KMS-11 (cell line): ENCODE measurements around the gene CREB3L2.

Experiments
- H2AFZ ChIP-seq: fragments of 200-600 bp; sonication (generic); 2 replicates; pipeline ENCODE4 v1.6.1; 2016; ENCODE audit warnings: antibody characterized with exemption, mixed run types, low read depth
- H3K27ac ChIP-seq: fragments of 200-600 bp; sonication (generic); 2 replicates; pipeline ENCODE4 v1.6.1; 2016; ENCODE audit warnings: mild to moderate bottlenecking, mixed run types
- H3K27me3 ChIP-seq: fragments of 200-600 bp; sonication (generic); 2 replicates; pipeline ENCODE4 v1.6.1; 2017; ENCODE audit warnings: mild to moderate bottlenecking, low read depth, mixed run types, moderate library complexity; ENCODE audit not compliant: insufficient read depth
- H3K36me3 ChIP-seq: fragments of 200-600 bp; sonication (generic); 2 replicates; pipeline ENCODE4 v1.6.1; 2017; ENCODE audit warnings: mild to moderate bottlenecking, mixed run types; ENCODE audit not compliant: insufficient read depth
- H3K4me1 ChIP-seq: fragments of 200-600 bp; sonication (generic); 2 replicates; pipeline ENCODE4 v1.6.1; 2016; ENCODE audit warnings: mild to moderate bottlenecking, low read depth, mixed run types; ENCODE audit not compliant: poor library complexity, severe bottlenecking
- H3K4me2 ChIP-seq: fragments of 200-600 bp; sonication (generic); 2 replicates; pipeline ENCODE4 v1.7.0; 2016; ENCODE audit warnings: mild to moderate bottlenecking, mixed run types
- H3K4me3 ChIP-seq: fragments of 200-600 bp; sonication (generic); IDR thresholded peaks from 2 replicates; pipeline ENCODE4 v1.6.1; 2017; ENCODE audit warnings: low read depth, low read length, mixed read lengths; ENCODE audit not compliant: insufficient read depth
- H3K79me2 ChIP-seq: fragments of 200-600 bp; sonication (generic); 2 replicates; pipeline ENCODE4 v1.6.1; 2016; ENCODE audit warnings: low read depth, mixed run types; ENCODE audit not compliant: insufficient read depth
- H3K9ac ChIP-seq: fragments of 200-600 bp; sonication (generic); 2 replicates; pipeline ENCODE4 v1.6.1; 2016; ENCODE audit warnings: mild to moderate bottlenecking, mixed run types
- H4K20me1 ChIP-seq: fragments of 200-600 bp; sonication (generic); 2 replicates; pipeline ENCODE4 v1.6.1; 2016; ENCODE audit warnings: mild to moderate bottlenecking, mixed run types; ENCODE audit not compliant: insufficient read depth
- CTCF ChIP-seq: fragments of 200-600 bp; sonication (generic); conservative IDR thresholded peaks from 2 replicates; pipeline ENCODE4 v1.6.1; 2017; ENCODE audit warnings: low read depth, mild to moderate bottlenecking, antibody characterized with exemption, low read length, moderate library complexity, mixed read lengths

The CREB3L2 gene

DNA sequence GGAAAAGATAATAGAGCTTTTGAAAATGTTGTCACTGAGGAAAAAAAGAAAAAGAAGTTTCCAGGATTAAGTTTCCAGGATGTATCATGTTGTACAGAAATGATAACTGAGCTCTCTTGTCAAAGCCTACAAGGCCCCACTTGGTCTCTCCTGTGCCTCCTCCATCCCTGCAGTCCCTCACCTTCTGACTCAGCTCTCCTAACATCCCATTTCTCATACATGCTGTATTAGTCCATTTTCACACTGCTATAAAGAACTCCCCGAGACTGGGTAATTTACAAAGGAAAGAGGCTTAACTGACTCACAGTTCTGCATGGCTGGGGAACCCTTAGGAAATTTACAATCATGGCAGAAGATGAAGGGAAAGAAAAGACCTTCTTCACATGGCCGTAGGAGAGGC lies 151.3 kb downstream of the CREB3L2 start:
- H3K27ac ChIP-seq: no peak overlapping the region

GRCh38 chr7:137848095-137848494 lies 153.8 kb downstream of the CREB3L2 start:
- no peaks in the 10 kb centered on the region for H3K36me3 ChIP-seq
- H2AFZ ChIP-seq: no peak overlapping the region; the same call in 1 of the 2 replicates
- H3K27ac ChIP-seq: no peak overlapping the region
- H4K20me1 ChIP-seq: no peaks in the 10 kb centered on the region
- no peak overlapping the region for H3K9ac ChIP-seq
- H3K4me2 ChIP-seq: peak overlapping the region; percentile 32
- H3K4me3 ChIP-seq: no peak overlapping the region
- peaks cover 7% of the 10 kb centered on the region; the same call in 1 of the 2 replicates for H3K27me3 ChIP-seq
- TF ChIP-seq CTCF: no peak
- peaks cover 14% of the 10 kb centered on the region for H3K4me1 ChIP-seq
- H3K79me2 ChIP-seq: no peaks in the 10 kb centered on the region

More for the DNA sequence above, 151.3 kb downstream of the CREB3L2 start:
- no peak overlapping the region for H3K9ac ChIP-seq
- H3K36me3 ChIP-seq: no peaks in the 10 kb centered on the region
- H3K27me3 ChIP-seq: peaks cover 7% of the 10 kb centered on the region; the same call in 1 of the 2 replicates
- H2AFZ ChIP-seq: no peak overlapping the region
- no peak overlapping the region for H3K4me3 ChIP-seq
- peaks cover 14% of the 10 kb centered on the region for H3K4me1 ChIP-seq
- no peaks in the 10 kb centered on the region for H3K79me2 ChIP-seq
- TF ChIP-seq CTCF: no peak
- no peak overlapping the region for H3K4me2 ChIP-seq
- no peaks in the 10 kb centered on the region for H4K20me1 ChIP-seq

DNA sequence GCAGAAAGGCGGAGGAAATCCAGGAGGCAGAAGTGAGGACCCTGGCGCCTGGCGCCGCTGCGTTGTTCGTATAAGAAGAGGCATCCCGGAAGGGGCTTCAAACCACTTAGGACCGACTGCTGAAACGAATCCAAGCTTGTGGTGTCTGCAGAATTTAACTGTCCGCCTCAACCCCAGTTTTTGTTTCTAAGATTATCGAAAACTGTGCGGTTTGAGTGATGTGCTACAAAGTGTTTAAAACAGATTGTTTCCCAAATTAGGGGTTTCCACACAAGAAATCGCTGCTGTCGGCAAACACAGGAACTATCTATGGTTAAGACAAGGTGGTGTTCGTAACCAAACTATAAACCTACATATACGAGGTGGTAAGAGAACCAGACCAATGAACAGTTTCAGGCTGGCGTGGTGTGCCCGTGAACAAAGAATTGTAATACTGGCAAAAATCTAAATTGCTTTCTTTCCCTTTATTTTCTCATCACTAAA lies 154.3 kb downstream of the CREB3L2 start:
- Histone ChIP-seq H3K27ac (no peak overlapping the region), H3K36me3 (no peaks in the 10 kb centered on the region), H2AFZ (peak overlapping the region; percentile 26), H3K9ac (no peak overlapping the region), H3K79me2 (no peaks in the 10 kb centered on the region), H3K4me3 (no peak overlapping the region), H3K27me3 (peaks cover 7% of the 10 kb centered on the region; the same call in 1 of the 2 replicates), H3K4me2 (peak overlapping the region; percentile 32), H3K4me1 (peaks cover 14% of the 10 kb centered on the region), H4K20me1 (no peaks in the 10 kb centered on the region)
- TF ChIP-seq CTCF: no peak

DNA sequence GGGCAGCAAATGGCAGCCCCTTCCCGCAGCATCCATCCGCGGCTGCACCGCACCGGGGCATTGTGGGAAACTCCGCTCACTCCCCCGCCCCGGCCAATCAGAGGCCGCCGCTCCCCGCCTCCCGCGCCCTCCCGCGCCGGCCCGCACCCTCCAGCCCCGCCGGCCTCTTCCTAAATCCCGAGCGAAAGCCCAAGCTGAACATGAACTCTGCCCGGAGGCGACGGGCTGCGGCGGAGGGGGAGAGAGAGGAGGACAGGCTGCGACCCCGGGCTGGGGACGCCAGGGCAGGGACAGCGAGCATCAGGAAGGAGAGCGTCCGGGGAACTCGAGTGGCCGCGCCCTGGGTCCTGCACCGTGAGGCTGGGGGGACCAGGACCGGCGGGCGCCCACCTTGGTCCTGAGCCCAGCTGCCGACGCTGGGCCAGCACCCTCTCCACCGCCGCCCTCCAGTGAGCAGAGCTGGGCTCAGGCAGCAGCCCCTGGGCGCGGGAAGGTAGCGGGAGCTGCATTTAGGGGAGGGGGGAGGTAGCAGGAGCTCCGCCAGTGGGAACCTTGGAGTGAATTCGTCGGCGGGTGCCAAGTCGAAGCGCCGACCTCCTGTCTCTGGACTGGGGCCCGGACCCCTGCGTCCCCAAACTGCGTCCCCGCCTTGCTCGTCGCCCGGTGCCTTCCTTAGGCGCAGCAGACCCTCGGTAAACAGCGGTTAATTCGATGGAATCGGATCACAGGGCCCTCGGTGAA lies 154.9 kb downstream of the CREB3L2 start, which contains the start of gene DGKI:
Gene DGKI, minus strand, starts transcription at position 148 of the 741 bp plus-strand sequence.
- Histone ChIP-seq H3K79me2 (no peaks in the 10 kb centered on the region), H3K4me3 (no peak within 1 kb of the TSS), H4K20me1 (no peaks in the 10 kb centered on the region), H3K4me1 (peaks cover 14% of the 10 kb centered on the region), H2AFZ (peak within 1 kb of the TSS; percentile 26), H3K27me3 (peaks cover 7% of the 10 kb centered on the region; the same call in 1 of the 2 replicates), H3K27ac (no peak within 1 kb of the TSS), H3K9ac (no peak within 1 kb of the TSS), H3K4me2 (peak within 1 kb of the TSS; percentile 32), H3K36me3 (no peaks in the 10 kb centered on the region)
- no peak for TF ChIP-seq CTCF
